Trophoblast cell (in vitro differentiated cells and primary cell): ENCODE data around the gene NPC1.
A peak's percentile ranks its signal among the peaks of the same experiment; 100 is the strongest.

Experiments used
- DNase-seq, 2 donors: peaks; one replicate each; pipeline ENCODE4 v3.0.0-alpha.2; 2016
- H2AFZ ChIP-seq: 2 replicates; pipeline ENCODE4 v1.6.1; 2013; ENCODE audit warnings: low read length, moderate library complexity, mild to moderate bottlenecking; ENCODE audit not compliant: insufficient read depth, poor library complexity
- H2AK5ac ChIP-seq: 2 replicates; pipeline ENCODE4 v1.6.1; 2013; ENCODE audit warnings: mild to moderate bottlenecking, low read length
- H2BK120ac ChIP-seq: 2 replicates; pipeline ENCODE4 v1.6.1; 2013; ENCODE audit warnings: low read length, mild to moderate bottlenecking, moderate library complexity; ENCODE audit not compliant: insufficient read depth, poor library complexity
- H2BK12ac ChIP-seq: 2 replicates; pipeline ENCODE4 v1.6.1; 2013; ENCODE audit warnings: mild to moderate bottlenecking, low read length, moderate library complexity
- H2BK5ac ChIP-seq: 2 replicates; pipeline ENCODE4 v1.6.1; 2013; ENCODE audit warnings: low read length, low read depth, moderate library complexity, mild to moderate bottlenecking; ENCODE audit not compliant: poor library complexity
- H3K14ac ChIP-seq: 2 replicates; pipeline ENCODE4 v1.6.1; 2013; ENCODE audit warnings: mild to moderate bottlenecking, low read length
- H3K18ac ChIP-seq: 2 replicates; pipeline ENCODE4 v1.6.1; 2013; ENCODE audit warnings: mild to moderate bottlenecking, low read length
- H3K23ac ChIP-seq: 2 replicates; pipeline ENCODE4 v1.6.1; 2013; ENCODE audit warnings: low read length
- H3K27ac ChIP-seq: 2 replicates; pipeline ENCODE4 v1.5.1; 2013; ENCODE audit warnings: low read depth, mild to moderate bottlenecking, inconsistent platforms, low read length, moderate library complexity
- H3K27me3 ChIP-seq: 2 replicates; pipeline ENCODE4 v1.6.1; 2013; ENCODE audit warnings: inconsistent platforms, mild to moderate bottlenecking, low read length, moderate library complexity; ENCODE audit not compliant: insufficient read depth
- H3K36me3 ChIP-seq, 2 experiments: 1 replicate in 1 of 2; 2 replicates in 1 of 2; pipeline ENCODE4 v1.6.1; 2013; ENCODE audit warnings: low read length in 2 of 2, mild to moderate bottlenecking in 2 of 2, moderate library complexity in 1 of 2; ENCODE audit not compliant: insufficient read depth in 2 of 2, control insufficient read depth in 1 of 2
- H3K4ac ChIP-seq: 2 replicates; pipeline ENCODE4 v1.6.1; 2013; ENCODE audit warnings: low read depth, mild to moderate bottlenecking, low read length, moderate library complexity
- H3K4me1 ChIP-seq, 2 experiments: 1 replicate in 1 of 2; 2 replicates in 1 of 2; pipeline ENCODE4 v1.6.1; 2013; ENCODE audit warnings: low read length in 2 of 2, mild to moderate bottlenecking in 2 of 2, moderate library complexity in 1 of 2; ENCODE audit not compliant: insufficient read depth in 2 of 2, control insufficient read depth in 1 of 2
- H3K4me2 ChIP-seq: 2 replicates; pipeline ENCODE4 v1.6.1; 2013; ENCODE audit warnings: inconsistent platforms, mild to moderate bottlenecking, low read length, moderate library complexity
- H3K4me3 ChIP-seq: 2 replicates; pipeline ENCODE4 v1.5.1; 2013; ENCODE audit warnings: mild to moderate bottlenecking, low read depth, low read length, inconsistent platforms
- H3K79me1 ChIP-seq: one replicate; pipeline ENCODE4 v1.6.1; 2013; ENCODE audit warnings: low read length
- H3K79me2 ChIP-seq: 2 replicates; pipeline ENCODE4 v1.6.1; 2013; ENCODE audit warnings: low read length, mild to moderate bottlenecking; ENCODE audit not compliant: control insufficient read depth, insufficient read depth, poor library complexity
- H3K9ac ChIP-seq: 2 replicates; pipeline ENCODE4 v1.6.1; 2013; ENCODE audit warnings: mild to moderate bottlenecking, low read length
- H3K9me3 ChIP-seq: 2 replicates; pipeline ENCODE4 v1.6.1; 2013; ENCODE audit warnings: low read depth, mild to moderate bottlenecking, control low read depth, inconsistent platforms, low read length; ENCODE audit not compliant: insufficient read depth
- H4K12ac ChIP-seq: 2 replicates; pipeline ENCODE4 v1.6.1; 2013; ENCODE audit warnings: low read depth, mild to moderate bottlenecking, low read length, moderate library complexity
- H4K8ac ChIP-seq: 2 replicates; pipeline ENCODE4 v1.6.1; 2013; ENCODE audit warnings: low read depth, mild to moderate bottlenecking, low read length, moderate library complexity
- H4K91ac ChIP-seq: one replicate; pipeline ENCODE4 v1.6.1; 2013; ENCODE audit warnings: low read depth, mild to moderate bottlenecking, low read length, moderate library complexity
- WGBS: extraction: QIAGEN DNeasy Blood & Tissue Kit; methylation state at CpG from one replicate; pipeline ENCODE4 v1.1.7; 2013; ENCODE audit warnings: missing lambda C conversion rate; ENCODE audit not compliant: insufficient read length, insufficient coverage; ENCODE audit errors: extremely low coverage; 5-methylcytosine and 5-hydroxymethylcytosine counted together

NPC1 gene

GRCh38 chr18:23585007-23585871 lies 1.1 kb downstream of the NPC1 start:
- H3K9ac ChIP-seq: peak overlapping the region; percentile 92
- no peak overlapping the region for H2AFZ ChIP-seq
- no peak overlapping the region for H3K23ac ChIP-seq
- no peak overlapping the region for H2BK12ac ChIP-seq
- H2BK5ac ChIP-seq: no peak overlapping the region
- peak overlapping the region; percentile 86 for H3K4ac ChIP-seq
- H3K36me3 ChIP-seq: no peaks in the 10 kb centered on the region
- no peak overlapping the region for H4K8ac ChIP-seq
- peaks cover 6 to 13% of the 10 kb centered on the region in 2 experiments for H3K4me1 ChIP-seq
- no peaks in the 10 kb centered on the region for H3K27me3 ChIP-seq
- peak overlapping the region; percentile 90 for H3K4me3 ChIP-seq
- DNase-seq: peak; percentile 12 to 30
- peak overlapping the region; percentile 99 for H2BK120ac ChIP-seq
- H3K18ac ChIP-seq: no peak overlapping the region
- H4K91ac ChIP-seq: no peak overlapping the region
- peaks cover 10% of the 10 kb centered on the region for H3K79me2 ChIP-seq
- H3K9me3 ChIP-seq: no peaks in the 10 kb centered on the region
- peak overlapping the region; percentile 92 for H3K4me2 ChIP-seq
- H3K27ac ChIP-seq: peak overlapping the region; percentile 99
- H4K12ac ChIP-seq: no peak overlapping the region
- H3K79me1 ChIP-seq: peaks cover 9% of the 10 kb centered on the region
- WGBS: no CpG with 5 or more reads among the region's 19 CpGs
- no peak overlapping the region for H2AK5ac ChIP-seq
- no peak overlapping the region for H3K14ac ChIP-seq

DNA sequence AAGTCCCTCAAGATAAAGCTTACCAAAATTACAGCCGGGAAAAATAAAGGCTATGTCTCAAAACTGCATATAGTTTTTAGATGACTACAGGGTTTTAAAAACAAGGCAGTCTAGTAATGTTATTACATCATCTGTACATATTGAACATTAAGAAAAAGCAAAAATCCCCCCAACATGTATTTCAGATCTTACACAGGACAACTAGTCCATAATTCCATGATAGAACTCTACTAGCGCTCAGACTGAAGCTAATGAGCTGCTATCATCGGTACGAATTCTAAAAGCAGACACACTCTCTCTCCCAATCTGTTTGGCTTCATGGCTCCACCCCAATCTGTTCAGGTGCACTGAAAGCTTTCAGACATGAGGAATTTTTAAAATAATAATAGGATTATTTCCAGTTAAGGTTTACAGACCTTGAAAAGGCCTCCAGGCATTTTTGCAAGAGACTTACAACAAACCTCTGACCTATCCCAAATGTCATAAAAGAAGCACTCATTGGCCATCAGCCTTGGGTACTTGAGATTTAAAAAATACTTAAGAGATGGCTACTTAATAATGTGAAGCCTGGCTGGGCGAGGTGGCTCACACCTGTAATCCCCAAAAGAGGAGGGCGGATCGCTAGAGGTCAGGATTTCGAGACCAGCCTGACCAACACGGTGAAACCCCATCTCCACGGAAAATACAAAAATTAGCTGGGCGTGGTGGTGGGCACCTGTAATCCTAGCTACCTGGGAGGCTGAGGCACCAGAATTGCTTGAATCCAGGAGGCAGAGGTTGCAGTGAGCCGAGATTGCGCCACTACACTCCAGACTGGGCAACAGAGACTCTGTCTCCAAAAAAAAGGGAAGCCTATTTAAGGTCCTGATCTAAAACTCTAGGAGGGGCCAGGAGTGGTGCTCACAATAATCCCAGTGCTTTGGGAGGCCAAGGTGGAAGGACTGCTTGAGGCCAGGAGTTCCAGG lies 2.0 kb downstream of the NPC1 start:
- H3K23ac ChIP-seq: no peak overlapping the region
- H3K36me3 ChIP-seq: no peaks in the 10 kb centered on the region
- H4K91ac ChIP-seq: no peak overlapping the region
- DNase-seq: no peak
- no peak overlapping the region for H2BK120ac ChIP-seq
- no peak overlapping the region for H2BK5ac ChIP-seq
- no peak overlapping the region for H3K4me2 ChIP-seq
- WGBS: no CpG with 5 or more reads among the region's 13 CpGs
- no peak overlapping the region for H2AK5ac ChIP-seq
- no peaks in the 10 kb centered on the region for H3K27me3 ChIP-seq
- H3K4me3 ChIP-seq: no peak overlapping the region
- H3K18ac ChIP-seq: no peak overlapping the region
- no peak overlapping the region for H3K27ac ChIP-seq
- H2BK12ac ChIP-seq: peak overlapping the region; percentile 6
- no peak overlapping the region for H4K12ac ChIP-seq
- H3K9ac ChIP-seq: no peak overlapping the region
- no peak overlapping the region for H3K14ac ChIP-seq
- peaks cover 6 to 13% of the 10 kb centered on the region in 2 experiments for H3K4me1 ChIP-seq
- no peak overlapping the region for H4K8ac ChIP-seq
- peaks cover 9% of the 10 kb centered on the region for H3K79me1 ChIP-seq
- peak overlapping the region; percentile 86 for H3K4ac ChIP-seq
- no peaks in the 10 kb centered on the region for H3K9me3 ChIP-seq
- no peak overlapping the region for H2AFZ ChIP-seq
- peaks cover 10% of the 10 kb centered on the region for H3K79me2 ChIP-seq

DNA sequence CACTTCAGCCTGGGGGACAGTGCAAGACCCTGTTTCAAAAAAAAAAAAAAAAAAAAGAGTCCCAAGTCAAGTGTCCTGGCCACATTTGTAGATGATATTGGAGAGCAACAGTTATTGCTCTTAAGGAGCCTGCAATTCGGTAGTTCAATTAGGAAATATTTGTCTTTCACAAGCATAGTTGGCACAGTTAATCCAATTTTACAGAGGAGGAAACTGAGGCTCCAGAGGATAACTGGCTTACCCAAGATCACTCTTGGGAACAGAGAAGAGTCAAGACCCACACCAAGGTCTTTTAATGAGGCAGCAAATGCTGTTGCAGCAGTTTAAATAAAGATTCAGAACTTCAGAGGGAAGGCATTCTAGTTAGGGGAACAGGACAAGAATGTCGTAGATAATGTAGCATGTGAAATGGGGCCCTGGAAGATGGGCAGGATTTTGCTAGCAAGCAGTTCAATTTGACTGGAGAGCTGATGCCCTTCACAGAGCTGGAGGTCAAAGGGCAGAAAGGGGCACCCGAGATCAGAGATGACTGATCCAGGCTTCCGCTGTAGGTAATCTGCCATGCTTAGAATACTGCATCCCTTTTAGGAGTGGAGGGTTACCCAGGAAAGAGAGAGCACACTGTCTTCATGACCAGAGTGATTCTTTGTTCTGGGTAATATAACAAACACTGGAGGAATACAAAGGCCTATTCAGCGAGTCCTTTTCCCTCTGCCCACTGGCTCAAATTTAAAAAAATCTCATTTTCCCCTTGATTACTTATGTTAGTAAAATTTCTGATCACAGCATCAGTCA lies 3.0 kb downstream of the NPC1 start:
- H3K14ac ChIP-seq: no peak overlapping the region
- H2AFZ ChIP-seq: no peak overlapping the region
- H4K91ac ChIP-seq: no peak overlapping the region
- H3K4me3 ChIP-seq: no peak overlapping the region
- no peak overlapping the region for H4K8ac ChIP-seq
- no peak for DNase-seq
- WGBS: no CpG with 5 or more reads among the region's 5 CpGs
- no peak overlapping the region for H2BK12ac ChIP-seq
- H2BK5ac ChIP-seq: no peak overlapping the region
- H3K27me3 ChIP-seq: no peaks in the 10 kb centered on the region
- no peaks in the 10 kb centered on the region for H3K36me3 ChIP-seq
- H4K12ac ChIP-seq: no peak overlapping the region
- no peaks in the 10 kb centered on the region for H3K9me3 ChIP-seq
- no peak overlapping the region for H2AK5ac ChIP-seq
- H3K27ac ChIP-seq: no peak overlapping the region
- no peak overlapping the region for H2BK120ac ChIP-seq
- no peak overlapping the region for H3K18ac ChIP-seq
- peaks cover 12% of the 10 kb centered on the region for H3K79me2 ChIP-seq
- H3K4ac ChIP-seq: peak overlapping the region; percentile 16
- H3K9ac ChIP-seq: no peak overlapping the region
- H3K4me1 ChIP-seq: peaks cover 6 to 13% of the 10 kb centered on the region in 2 experiments
- peaks cover 9% of the 10 kb centered on the region for H3K79me1 ChIP-seq
- H3K4me2 ChIP-seq: no peak overlapping the region
- H3K23ac ChIP-seq: no peak overlapping the region
